HG03442 (cell line): Measurements from ENCODE around the gene SMIM13.
"Not testable (repeated sequence)": the region's sequence is repeated elsewhere in the genome, so short reads cannot be mapped to it uniquely, and the experiment has no call there.

Source experiments
- ATAC-seq: cut with Tn5 transposase; IDR thresholded peaks from one replicate; pipeline ENCODE4 v1.9.1; 2021; ENCODE audit warnings: mild to moderate bottlenecking, moderate library complexity; ENCODE audit not compliant: unreplicated experiment

SMIM13 gene

DNA sequence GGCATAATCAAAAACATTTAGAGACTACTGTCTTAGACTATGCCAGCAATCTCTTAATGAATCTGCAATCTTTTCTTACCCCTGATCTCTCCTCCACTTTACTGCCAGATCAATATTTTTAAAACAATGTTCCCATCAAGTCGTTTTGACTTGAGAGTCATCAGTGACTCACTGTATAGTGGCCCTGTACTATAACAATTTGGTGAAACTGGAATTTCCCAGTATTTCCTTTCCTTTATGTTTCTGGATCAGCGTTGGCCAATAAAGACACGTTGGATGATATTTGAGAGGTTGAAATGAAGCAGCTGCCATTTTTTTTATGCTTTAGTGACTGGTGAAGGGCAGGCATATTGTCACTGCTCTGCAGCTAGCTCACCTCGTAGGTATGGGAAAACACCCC is 10.1 kb upstream of the SMIM13 start:
- ATAC-seq = no peak

DNA sequence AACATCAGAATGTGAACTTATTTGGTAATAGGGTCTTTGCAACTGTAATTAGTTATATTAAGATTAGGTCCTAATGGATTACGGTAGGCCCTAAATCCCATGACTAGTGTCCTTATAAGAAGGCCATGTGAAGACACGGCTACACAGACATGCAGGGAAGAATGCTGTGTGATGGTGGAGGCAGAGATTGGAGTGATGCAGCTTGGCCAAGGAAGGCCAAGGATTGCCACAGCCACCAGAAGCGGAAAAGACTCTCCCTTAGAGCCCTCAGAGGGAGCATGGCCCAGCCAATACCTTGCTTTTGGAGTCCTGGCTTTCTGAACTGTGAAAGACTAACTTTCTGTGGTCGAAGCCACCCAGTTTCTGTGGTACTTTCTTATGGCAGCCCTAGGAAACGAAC is 9.7 kb upstream of the SMIM13 start:
- no peak for ATAC-seq

DNA sequence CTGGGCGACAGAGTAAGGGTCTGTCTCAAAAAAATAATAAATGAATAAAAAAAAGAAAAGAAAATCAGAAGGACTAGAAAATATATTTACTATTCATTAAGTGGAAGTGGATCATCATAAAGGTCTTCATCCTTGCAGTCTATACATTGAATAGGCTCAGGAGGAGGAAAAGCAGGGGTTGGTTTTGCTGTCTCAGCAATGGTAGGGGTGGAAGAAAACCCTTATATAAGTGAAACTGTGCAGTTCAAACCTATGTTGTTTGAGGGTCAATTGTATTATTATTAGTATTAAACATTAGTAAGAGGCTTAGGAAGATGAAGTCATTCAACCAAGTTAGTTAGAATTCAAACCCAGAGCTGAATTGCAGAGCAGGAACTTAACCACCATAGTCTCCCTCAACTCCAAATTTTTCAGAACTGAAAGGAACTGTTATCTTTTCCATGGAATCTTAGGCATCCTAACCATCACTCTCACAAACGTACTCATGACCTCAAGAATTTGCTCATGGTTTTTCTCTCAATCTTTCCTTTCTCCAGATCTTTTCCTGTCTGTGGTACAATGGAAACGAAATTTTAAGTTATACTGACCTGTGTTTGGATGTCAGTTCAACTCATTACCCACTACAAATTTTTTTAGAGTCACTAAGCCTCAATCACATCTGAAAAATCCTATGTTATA is 7.7 kb upstream of the SMIM13 start:
- ATAC-seq = no peak

DNA sequence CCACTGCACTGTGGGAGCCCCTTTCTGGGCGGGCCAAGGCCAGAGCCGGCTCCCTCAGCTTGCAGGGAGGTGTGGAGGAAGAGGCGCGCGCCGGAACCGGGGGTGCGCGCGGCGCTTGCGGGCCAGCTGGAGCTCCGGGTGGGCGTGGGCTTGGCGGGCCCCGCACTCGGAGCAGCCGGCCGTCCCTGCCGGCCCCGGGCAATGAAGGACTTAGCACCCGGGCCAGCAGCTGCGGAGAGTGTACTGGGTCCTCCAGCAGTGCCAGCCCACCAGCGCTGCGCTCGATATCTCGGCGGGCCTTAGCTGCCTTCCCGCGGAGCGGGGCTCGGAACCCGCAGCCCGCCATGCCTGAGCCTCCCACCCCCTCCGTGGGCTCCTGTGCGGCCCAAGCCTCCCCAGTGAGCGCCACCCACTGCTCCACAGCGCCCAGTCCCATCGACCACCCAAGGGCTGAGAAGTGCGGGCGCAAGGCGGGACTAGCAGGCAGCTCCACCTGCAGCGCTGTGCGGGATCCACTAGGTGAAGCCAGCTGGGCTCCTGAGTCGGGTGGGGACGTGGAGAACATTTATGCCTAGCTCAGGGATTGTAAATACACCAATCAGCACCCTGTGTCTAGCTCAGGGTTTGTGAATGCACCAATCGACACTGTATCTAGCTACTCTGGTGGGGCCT is 6.4 kb upstream of the SMIM13 start:
- not testable (repeated sequence) for ATAC-seq

DNA sequence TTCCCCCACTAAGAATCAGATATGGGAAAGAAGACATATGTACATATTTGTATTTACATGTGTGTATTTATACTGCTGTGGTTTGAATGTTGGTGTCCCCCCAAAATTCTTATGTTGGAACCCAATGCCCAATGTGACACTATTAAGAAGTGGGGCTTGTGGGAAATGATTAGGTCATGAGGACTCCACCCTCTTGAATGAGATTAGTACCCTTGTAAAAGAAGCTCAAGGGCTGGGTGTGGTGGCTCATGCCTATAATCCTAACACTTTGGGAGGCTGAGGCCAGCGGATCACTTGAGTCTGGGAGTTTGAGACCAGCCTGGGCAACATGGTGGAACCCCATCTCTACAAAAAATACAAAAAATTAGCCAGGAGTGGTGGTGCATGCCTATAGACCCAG is 3.9 kb upstream of the SMIM13 start:
- ATAC-seq = no peak

DNA sequence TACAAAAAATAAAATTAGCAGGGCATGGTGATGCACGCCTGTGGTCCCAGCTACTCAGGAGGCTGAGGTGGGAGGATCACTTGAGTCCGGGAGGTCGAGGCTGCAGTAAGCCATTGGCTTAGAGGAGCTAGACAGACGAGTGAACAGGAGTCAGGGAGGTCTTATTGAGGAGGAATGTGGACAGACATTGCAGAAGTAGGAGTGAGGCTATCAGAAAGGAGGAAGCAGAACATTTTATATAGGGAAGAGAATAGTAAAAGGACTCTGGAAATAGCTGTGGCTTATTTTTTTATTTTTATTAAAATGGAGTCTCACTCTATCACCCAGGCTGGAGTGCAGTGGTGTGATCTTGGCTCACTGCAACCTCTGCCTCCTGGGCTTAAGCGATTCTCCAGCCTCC is 2.5 kb upstream of the SMIM13 start:
- not testable (repeated sequence) for ATAC-seq

DNA sequence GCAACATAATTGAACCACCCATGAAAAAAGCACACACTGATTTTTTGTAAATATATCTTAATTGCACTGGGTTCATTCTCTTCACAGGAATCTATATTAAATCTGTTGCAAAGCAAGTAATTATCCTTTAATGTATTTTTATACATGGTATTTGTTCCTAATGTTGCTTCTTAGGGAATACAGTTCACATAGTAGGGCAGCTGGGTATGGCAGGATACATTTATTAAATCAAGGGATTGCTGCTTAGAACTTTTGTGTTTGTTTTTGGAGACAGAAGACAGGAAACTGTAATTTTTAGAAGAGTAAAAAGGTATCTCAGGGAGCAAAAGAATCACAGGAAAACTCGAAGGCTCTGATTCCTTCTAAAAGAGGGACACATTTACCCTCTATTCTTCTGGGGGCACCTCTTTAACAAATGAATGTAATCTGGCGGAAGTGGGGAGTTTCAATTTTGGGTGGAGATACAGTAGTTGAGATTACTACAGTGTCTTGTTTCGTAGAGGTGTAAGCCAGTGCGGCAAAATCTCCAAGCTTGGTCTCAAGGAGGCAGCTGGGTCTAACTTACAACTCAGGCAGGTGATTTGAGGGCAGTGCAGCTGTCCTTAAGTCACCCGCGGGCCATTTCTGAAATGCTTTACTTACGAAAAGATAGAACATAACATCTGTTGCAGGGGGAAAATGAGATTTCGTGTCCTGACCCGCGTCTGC is 812 bp upstream of the SMIM13 start:
- peak; percentile 20 for ATAC-seq

DNA sequence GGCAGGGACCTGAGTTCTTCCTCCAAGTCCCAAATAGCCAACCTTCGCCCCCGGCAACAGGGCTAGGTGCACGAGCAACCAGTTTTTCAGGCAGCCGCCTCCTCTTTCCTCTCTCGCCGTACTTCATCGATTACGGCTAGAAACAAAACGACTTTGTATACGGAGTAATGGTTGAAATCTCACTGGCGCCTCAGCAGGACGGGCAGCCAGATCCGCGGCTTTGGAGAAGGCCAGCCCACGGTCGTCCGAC is 333 bp upstream of the SMIM13 start:
- ATAC-seq = peak; percentile 14

DNA sequence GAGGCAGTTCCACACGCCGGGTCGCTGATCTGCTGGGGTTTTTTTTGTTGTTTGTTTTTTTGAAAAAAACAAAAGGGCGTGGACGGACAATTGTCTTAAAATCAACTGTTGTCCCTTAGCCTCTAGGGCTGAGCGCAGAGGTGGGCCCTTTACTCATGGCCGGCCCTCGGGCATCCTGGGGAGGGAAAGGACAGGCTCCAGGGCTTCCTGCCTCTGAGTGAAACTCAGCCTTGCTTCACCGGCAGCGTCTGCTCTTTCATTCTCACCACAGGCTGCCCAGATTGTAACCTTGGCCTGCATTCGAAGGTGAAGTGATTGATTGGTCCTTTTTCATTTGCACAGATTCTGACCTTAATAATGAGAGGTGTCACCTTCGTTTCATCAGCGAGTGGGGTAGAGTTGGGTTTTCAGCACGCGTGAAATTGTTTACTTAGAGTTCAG is 797 bp downstream of the SMIM13 start:
- peak; percentile 29 for ATAC-seq

DNA sequence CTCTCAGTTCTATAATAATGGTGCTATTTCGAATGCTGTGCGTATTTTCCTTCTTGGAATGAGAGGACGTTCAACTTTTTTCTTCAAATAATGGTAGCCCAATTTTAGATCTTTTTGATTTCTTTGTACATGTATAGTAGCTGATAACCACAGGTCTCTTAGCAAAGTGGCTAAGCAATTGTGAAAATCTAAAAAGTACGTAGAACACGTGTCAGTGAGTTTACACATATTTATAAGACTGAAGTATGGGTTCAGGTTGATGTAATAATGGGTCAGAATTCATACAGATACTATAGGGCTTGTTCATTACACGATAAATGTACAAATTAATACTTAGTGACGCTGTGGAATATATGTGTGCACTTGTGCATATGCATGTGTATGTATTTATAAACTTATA is 1.3 kb downstream of the SMIM13 start:
- no peak for ATAC-seq

DNA sequence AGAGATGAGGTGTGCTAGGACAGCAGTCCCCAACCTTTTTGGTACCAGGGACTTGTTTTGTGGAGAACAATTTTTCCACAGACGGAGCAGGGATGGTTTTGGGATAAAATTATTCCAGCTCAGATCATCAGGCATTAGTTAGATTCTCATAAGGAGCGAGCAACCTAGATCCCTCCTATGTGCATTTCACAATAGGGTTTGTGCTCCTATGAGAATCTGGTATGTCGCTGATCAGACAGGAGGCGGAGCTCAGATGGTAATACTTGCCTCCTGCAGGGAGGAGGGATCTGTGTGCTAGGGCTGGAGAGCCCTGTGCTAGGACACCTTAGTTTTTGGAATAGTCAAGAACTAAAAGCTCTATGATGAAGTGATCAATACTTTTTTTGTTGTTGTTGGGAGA is 2.5 kb downstream of the SMIM13 start:
- no peak for ATAC-seq

DNA sequence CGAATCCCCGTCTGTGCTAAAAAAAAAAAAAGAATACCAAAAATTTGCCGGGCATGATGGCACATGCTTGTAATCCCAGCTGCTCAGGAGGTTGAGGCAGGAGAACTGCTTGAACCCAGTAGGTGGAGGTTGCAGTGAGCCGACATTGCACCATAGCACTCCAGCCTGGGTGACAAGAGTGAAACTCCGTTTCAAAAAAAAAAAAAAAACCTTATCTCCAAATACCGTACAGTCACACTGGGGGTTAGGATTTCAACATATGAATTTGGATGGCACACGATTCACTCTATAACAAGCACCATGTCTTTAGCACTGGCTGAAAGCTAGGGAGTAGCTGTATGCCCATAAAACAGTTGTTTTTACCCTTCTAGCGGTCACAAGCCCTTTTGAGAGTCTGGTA is 3.8 kb downstream of the SMIM13 start:
- ATAC-seq = no peak

DNA sequence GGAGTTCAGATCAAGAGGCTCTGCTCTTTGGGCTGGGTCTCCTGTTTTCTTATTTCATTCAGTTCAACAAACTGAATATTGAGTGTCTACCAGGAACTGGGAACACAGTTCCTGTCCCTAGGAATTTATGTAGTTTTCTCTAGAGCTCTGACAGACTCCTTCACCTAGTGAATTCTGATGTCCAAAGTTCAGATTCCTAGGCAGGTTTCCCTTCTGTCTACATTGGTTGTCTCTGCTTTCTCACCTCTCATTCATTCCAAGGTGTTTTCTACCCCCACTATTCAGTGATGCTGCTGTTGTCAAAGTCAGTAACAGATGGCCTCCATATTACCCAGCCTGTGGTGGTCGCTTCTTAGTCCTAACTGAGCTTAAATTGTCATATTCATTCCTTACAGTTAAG is 4.4 kb downstream of the SMIM13 start:
- ATAC-seq = no peak

DNA sequence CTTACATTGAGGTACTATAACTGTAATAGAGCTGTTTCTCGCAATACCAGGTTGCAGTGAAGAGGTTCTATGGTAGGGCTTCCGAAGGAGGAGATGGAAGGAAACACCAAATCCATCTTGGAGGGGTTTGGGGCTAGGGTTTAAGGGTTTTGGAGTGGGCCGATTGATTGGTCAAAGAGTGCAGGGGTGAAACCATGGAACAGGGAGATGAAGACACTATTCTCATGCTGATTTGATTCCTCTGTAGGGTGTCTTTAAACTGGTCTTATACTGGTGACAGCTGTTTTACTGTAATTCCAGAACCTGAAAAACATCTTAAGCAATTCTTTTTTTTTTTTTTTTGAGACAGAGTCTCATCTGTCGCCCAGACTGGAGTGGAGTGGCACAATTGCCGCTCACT is 7.8 kb downstream of the SMIM13 start:
- ATAC-seq = no peak

DNA sequence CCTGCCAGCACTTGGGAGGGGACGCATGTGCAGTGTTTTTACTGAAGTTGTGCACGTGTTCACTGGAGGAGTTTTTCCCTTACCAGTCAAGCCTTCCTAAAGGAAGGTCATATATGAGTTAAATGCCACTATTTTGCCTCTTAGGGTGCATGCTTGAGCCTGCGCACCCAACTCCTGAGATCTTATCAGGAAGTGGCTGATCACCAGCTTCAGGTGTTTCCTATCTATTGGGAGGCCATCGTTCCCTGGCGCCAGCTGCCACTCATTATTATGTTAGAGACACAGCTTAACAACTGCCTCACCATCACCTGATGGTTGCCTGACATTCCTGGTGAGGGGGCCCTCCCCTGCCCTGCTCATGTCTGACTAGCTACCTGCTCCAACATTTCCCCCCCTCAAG is 9.4 kb downstream of the SMIM13 start:
- ATAC-seq = no peak

DNA sequence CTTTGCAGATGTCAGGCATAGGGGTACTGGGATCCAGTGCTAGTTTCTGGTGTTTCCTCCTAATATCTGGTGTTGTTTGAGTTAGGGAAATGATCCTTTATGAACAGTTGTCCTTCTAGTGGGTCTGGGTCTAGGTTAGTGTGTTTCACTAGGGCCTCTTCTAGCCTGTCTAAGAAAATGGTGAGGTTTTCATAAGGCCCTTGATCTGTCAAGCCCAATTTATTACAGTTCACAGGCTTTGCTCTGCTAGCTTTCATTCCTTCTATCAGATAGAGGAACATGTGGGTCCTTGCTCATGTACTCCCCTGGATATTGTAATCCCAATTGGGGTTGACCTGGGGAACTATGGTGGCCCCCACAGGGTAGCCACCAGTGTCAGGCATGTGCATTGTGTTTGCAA is 15.1 kb downstream of the SMIM13 start:
- no peak for ATAC-seq

DNA sequence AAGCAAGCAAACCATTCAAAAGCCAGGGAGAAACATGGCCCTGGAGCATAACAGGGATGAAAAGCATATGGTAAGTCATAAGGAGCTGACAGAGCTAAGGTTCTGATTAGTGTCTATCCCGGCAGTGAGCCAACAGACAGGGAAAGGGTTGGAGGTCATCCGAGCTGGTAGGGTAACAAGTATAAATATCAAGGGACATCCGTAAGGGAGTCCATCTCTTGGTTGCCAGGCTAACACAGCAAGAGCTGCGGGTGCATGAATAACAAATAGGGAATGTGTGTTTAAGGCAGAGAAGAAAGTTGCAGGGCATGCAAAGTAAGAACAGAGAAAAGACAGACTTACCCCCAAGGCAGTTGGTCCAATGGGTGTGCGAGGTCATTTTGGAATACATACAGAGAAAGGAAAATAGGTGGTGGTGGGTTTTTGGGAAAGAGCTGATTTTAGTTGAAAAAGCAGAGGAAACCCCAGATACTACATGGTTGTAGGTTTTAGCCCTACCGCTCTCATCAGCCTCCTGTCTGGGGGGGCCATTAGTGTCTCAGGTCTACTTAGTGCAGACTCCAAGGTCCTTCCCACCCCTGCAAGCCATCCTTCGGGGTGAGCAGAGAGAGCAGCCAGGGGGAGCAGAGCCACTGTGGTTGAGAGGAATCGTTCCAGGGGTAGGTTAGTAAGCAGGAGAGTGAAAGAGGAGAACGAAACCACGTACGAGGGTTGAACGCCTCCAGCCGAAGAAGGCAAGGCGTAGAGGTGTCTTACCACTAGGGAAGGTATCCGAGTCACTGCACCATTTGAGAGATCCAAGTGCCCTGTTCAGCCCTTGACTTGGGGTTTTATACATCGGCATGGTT is 17.5 kb downstream of the SMIM13 start, which contains the start of gene ERVFRD-1:
ERVFRD-1 (minus strand) TSS at position 805 of the 848 bp plus-strand sequence. CDS start 6,415 bp downstream, outside the sequence.
- ATAC-seq = no peak

DNA sequence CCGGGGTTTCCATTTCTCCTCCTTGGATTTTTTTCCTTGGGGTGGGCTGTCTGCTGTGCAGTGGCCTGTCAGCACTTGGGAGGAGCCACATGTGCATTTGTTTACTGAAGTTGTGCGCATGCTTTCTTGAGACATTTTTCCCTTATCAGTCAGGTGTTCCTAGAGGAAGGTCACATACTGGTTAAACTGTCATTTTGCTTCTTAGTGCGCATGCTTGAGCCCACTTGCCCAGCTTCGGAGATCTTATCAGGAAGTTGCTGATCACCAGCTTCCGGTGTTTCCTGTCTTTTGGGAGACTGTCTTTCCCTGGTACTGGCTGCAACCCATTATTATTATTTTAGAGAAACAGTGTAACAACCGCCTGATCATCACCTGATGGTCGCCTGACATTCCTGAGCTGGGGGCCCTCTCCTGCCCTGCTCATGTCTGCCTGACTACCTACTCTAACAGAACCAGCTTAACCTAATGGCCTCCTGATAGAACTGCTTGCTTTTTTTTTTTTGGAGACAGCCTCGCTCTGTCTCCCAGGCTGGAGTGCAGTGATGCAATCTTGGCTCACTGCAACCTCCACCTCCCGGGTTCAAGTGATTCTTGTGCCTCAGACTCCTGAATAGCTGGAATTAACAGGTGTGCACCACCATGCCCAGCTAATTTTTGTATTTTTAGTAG is 18.3 kb downstream of the SMIM13 start:
- ATAC-seq = no peak

DNA sequence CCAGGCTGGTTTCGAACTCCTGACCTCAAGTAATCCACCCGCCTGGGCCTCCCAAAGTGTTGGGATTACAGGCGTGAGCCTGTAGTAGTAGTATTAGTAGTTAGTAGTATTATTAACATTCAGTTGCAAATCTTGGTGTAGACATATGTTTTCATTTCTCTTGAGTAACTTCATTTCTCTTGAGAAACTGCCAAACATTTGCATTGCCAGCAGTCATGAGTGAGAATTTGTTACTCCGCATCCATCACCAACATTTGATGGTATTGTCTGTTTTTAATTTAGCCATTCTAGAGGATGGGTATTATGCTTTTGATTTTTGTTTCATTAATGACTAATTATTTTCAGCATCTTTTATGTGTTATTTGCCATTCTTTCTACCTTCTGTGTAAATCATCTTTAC is 19.4 kb downstream of the SMIM13 start:
- ATAC-seq = no peak

DNA sequence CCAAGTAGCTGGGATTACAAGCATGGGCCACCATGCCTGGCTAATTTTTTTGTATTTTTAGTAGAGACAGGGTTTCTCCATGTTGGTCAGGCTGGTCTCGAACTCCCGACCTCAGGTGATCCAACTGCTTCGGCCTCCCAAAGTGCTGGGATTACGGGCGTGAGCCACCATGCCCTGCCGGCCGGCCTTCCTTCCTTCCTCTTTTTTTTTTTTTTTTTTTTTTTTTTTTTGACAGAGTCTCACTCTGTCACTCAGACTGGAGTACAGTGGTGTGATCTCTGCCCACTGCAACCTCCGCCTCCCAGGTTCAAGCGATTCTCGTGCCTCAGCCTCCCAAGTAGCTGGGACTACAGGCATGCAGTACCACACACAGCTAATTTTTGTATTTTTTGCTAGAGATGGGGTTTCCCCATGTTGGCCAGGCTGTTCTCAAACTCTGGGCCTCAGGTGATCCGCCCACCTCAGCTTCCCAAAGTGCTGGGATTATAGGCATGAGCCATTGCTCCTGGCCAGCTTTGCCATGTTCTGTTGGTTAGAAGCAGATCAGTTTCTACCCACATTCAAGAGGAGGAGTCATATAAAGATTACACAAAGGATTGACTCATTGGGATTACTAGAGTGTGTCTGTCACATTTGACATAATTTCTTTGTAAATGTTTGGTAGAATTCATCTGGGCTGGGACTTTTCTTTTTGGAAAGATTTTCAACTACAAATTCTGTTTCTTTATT is 22.3 kb downstream of the SMIM13 start:
- ATAC-seq = not testable (repeated sequence)
